ENCODE measurements around the gene SPTBN1. TPM values are rescaled to one million over a fixed set of nuclear protein-coding genes. Genes with fewer than 3 reads are reported as not detected.
A peak's percentile ranks its signal among the peaks of the same experiment; 100 is the strongest.

The SPTBN1 gene
- total RNA-seq, 3 donors from 2014 or later (not counting 1 experiment from before 2014, with no cell fraction given), result 65.7 to 142 (median 68.3) TPM

- Mint-ChIP-seq H3K36me3 (no peaks in the 10 kb centered on the region), H3K9me3 (no peaks in the 10 kb centered on the region), H3K4me1 (peaks cover 70 to 85% of the 10 kb centered on the region in 2 donors), H3K27me3 (ENCODE audit: low read depth in 2 of 2) (no peaks in the 10 kb centered on the region), H3K27ac (peak overlapping the region; percentile 31 to 89), H3K4me3 (peak overlapping the region; percentile 21)
- DNase-seq (no peak), ATAC-seq (no peak)
- Histone ChIP-seq H3K36me3 (ENCODE audit: control insufficient read depth, insufficient read depth, low read length) (peaks cover 14% of the 10 kb centered on the region), H3K27me3 (ENCODE audit: control insufficient read depth, insufficient read depth, low read length) (no peaks in the 10 kb centered on the region), H3K27ac (ENCODE audit: low read length) (no peak overlapping the region), H3K9me3 (ENCODE audit: control insufficient read depth, insufficient read depth, low read length) (no peaks in the 10 kb centered on the region), H3K4me1 (ENCODE audit: control insufficient read depth, insufficient read depth, low read length) (peaks cover 81% of the 10 kb centered on the region), H3K4me3 (ENCODE audit: low read length) (no peak overlapping the region)
- WGBS (ENCODE audit: insufficient coverage), result 77% methylated on average over 4 of the region's 4 CpGs
- TF ChIP-seq CTCF (IDR thresholded peaks at IDR 0.05), result no peak
- intact Hi-C loops (cut with micrococcal nuclease), result no loop called here
Measured at GRCh38 chr2:54599914-54600313, 143.8 kb downstream of the SPTBN1 start.

GRCh38 chr2:54601339-54601738 lies 145.2 kb downstream of the SPTBN1 start:
- no peaks in the 10 kb centered on the region for H3K9me3 ChIP-seq (ENCODE audit: control insufficient read depth, insufficient read depth, low read length)
- DNase-seq, result no peak
- intact Hi-C loops (cut with micrococcal nuclease), result no loop called here
- Mint-ChIP-seq H3K4me3 (no peak overlapping the region), H3K9me3 (no peaks in the 10 kb centered on the region), H3K4me1 (peaks cover 73 to 93% of the 10 kb centered on the region in 2 donors), H3K27ac (peak overlapping the region in 1 of 2 donors; percentile 89), H3K36me3 (no peaks in the 10 kb centered on the region), H3K27me3 (ENCODE audit: low read depth in 2 of 2) (no peaks in the 10 kb centered on the region)
- no peaks in the 10 kb centered on the region for H3K27me3 ChIP-seq (ENCODE audit: control insufficient read depth, insufficient read depth, low read length)
- ATAC-seq, result no peak
- no peak for TF ChIP-seq CTCF (IDR thresholded peaks at IDR 0.05)
- H3K27ac ChIP-seq (ENCODE audit: low read length), result no peak overlapping the region
- peaks cover 14% of the 10 kb centered on the region for H3K36me3 ChIP-seq (ENCODE audit: control insufficient read depth, insufficient read depth, low read length)
- peaks cover 73% of the 10 kb centered on the region for H3K4me1 ChIP-seq (ENCODE audit: control insufficient read depth, insufficient read depth, low read length)
- H3K4me3 ChIP-seq (ENCODE audit: low read length), result no peak overlapping the region
- WGBS (ENCODE audit: insufficient coverage), result 38% methylated on average over 2 of the region's 2 CpGs

GRCh38 chr2:54602736-54603322 lies 146.7 kb downstream of the SPTBN1 start:
- H3K27ac Mint-ChIP-seq, result peak overlapping the region; percentile 67 to 89
- DNase-seq (no peak), ATAC-seq (peak in 1 of 3 donors; percentile 25)
- no peak for TF ChIP-seq CTCF (IDR thresholded peaks at IDR 0.05)
- peaks cover 14% of the 10 kb centered on the region for H3K36me3 ChIP-seq (ENCODE audit: control insufficient read depth, insufficient read depth, low read length)
- H3K4me3 ChIP-seq (ENCODE audit: low read length), result no peak overlapping the region
- no peaks in the 10 kb centered on the region for H3K9me3 Mint-ChIP-seq
- H3K9me3 ChIP-seq (ENCODE audit: control insufficient read depth, insufficient read depth, low read length), result no peaks in the 10 kb centered on the region
- WGBS (ENCODE audit: insufficient coverage), result 69% methylated on average over 3 of the region's 5 CpGs
- no peak overlapping the region for H3K27ac ChIP-seq (ENCODE audit: low read length)
- no peaks in the 10 kb centered on the region for H3K36me3 Mint-ChIP-seq
- peaks cover 61% of the 10 kb centered on the region for H3K4me1 ChIP-seq (ENCODE audit: control insufficient read depth, insufficient read depth, low read length)
- intact Hi-C loops (cut with micrococcal nuclease), result no loop called here
- H3K4me3 Mint-ChIP-seq, result no peak overlapping the region
- no peaks in the 10 kb centered on the region for H3K27me3 ChIP-seq (ENCODE audit: control insufficient read depth, insufficient read depth, low read length)
- peaks cover 59 to 87% of the 10 kb centered on the region in 2 donors for H3K4me1 Mint-ChIP-seq
- H3K27me3 Mint-ChIP-seq (ENCODE audit: low read depth in 2 of 2), result no peaks in the 10 kb centered on the region

GRCh38 chr2:54603357-54603756 lies 147.2 kb downstream of the SPTBN1 start:
- peaks cover 55% of the 10 kb centered on the region for H3K4me1 ChIP-seq (ENCODE audit: control insufficient read depth, insufficient read depth, low read length)
- no peaks in the 10 kb centered on the region for H3K27me3 ChIP-seq (ENCODE audit: control insufficient read depth, insufficient read depth, low read length)
- Mint-ChIP-seq H3K27ac (peak overlapping the region; percentile 67 to 89), H3K4me1 (peaks cover 54 to 87% of the 10 kb centered on the region in 2 donors), H3K4me3 (no peak overlapping the region), H3K36me3 (no peaks in the 10 kb centered on the region), H3K9me3 (no peaks in the 10 kb centered on the region), H3K27me3 (ENCODE audit: low read depth in 2 of 2) (no peaks in the 10 kb centered on the region)
- peak in 1 of 3 donors; percentile 14 for ATAC-seq
- TF ChIP-seq CTCF (IDR thresholded peaks at IDR 0.05), result no peak
- DNase-seq, result no peak
- no peaks in the 10 kb centered on the region for H3K9me3 ChIP-seq (ENCODE audit: control insufficient read depth, insufficient read depth, low read length)
- intact Hi-C loops (cut with micrococcal nuclease), result no loop called here
- H3K4me3 ChIP-seq (ENCODE audit: low read length), result no peak overlapping the region
- WGBS (ENCODE audit: insufficient coverage), result 87% methylated on average over 3 of the region's 3 CpGs
- H3K27ac ChIP-seq (ENCODE audit: low read length), result no peak overlapping the region
- peaks cover 14% of the 10 kb centered on the region for H3K36me3 ChIP-seq (ENCODE audit: control insufficient read depth, insufficient read depth, low read length)

Measured in natural killer cell (primary cell).